Stimulated activated CD8-positive, alpha-beta memory T cell treated with anti-CD3 and anti-CD28 coated beads, Interleukin-7, amount 100 ng/mL, for 4 hours (primary cell): ENCODE results near the gene ADARB2.
"Not testable (repeated sequence)": the region's sequence is repeated elsewhere in the genome, so short reads cannot be mapped to it uniquely, and the experiment has no call there.

Source experiments
- DNase-seq, 2 donors: peaks; one replicate each; pipeline ENCODE4 v3.0.0-alpha.2; 2020; ENCODE audit warnings: low read depth in 2 of 2

Gene ADARB2

DNA sequence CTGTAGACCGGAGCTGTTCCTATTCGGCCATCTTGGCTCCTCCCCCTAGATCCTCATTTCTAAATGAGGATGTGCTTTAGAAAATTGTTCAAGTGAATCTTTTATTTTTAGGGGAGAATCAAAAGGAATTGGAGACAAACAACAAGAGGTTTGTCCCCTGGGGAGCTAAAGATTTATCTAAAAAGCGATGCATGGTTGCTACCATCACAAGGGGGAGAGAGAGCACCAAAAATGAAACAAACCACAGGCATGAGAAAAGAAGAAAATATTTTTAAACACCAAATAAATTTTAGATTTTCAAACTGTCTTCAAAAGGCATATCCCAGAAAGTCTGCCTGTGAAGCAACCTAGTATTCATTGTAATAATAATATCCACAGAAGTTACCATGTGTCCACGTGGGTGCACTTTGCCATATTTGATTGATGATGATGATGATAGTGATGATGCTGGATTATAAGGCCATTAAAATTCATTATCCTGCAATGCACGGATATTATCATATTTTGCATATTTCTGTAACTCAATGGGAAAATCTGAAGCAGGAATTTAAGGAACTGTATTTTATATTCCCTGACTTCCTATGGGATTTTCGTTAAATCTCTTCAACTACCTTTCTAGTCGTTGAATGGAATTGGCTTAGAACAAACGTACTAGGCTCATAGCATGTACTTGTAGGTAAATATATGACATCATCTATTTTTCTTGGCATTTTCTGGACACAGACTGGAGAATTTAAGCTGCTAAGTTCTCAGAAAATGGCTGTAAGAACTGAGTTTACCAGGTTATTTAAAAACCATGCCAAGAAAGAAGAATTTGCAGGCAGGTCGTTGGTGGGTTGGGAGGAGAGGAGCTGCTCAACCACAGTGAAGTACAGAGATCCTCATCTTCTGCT is 509.6 kb downstream of the ADARB2 start:
- DNase-seq: no peak

DNA sequence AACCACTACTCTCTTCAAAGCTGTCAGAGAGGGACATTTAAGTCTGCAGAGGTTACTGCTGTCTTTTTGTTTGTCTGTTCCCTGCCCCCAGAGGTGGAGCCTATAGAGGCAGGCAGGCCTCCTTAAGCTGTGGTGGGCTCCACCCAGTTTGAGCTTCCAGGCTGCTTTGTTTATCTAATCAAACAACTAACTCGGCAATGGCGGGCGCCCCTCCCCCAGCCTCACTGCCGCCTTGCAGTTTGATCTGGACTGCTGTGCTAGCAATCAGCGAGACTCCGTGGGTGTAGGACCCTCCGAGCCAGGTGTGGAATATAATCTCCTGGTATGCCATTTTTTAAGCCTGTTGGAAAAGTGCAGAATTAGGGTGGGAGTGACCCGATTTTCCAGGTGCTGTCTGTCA is 510.4 kb downstream of the ADARB2 start:
- not testable (repeated sequence) for DNase-seq

DNA sequence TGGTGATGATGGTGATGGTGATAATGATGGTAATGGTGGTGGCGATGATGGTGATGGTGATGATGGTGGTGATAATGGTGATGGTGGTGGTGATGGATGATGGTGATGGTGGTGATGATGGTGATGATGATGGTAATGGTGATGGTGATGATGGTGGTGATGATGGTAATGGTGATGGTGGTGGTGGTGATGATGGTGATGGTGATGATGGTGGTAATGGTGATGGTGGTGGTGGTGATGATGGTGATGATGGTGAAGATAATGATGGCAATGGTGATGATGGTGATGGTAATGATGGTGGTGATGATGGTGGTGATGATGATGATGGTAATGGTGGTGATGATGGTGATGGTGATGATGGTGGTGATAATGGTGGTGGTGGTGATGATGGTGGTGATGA is 517.5 kb downstream of the ADARB2 start:
- DNase-seq: not testable (repeated sequence)

DNA sequence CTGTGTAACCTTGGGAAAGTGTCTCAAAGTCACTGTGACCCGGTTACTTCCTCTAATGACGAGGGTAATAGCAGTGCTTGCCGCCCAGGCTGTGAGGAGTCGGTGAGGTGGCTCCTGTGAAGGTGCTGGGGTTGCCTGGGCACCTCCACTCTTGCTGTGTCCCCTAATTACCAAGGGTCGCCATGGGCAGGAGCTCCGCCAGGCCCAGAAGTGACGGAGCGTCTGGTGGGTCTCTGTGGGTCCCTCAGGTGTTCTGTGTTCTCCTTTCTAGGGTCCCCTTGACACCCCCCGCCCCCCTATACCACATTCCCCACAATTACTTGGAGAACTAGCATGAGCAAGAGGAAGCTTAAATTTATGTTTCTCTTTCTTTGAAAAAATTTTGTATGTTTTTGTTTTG is 519.7 kb downstream of the ADARB2 start:
- no peak for DNase-seq

DNA sequence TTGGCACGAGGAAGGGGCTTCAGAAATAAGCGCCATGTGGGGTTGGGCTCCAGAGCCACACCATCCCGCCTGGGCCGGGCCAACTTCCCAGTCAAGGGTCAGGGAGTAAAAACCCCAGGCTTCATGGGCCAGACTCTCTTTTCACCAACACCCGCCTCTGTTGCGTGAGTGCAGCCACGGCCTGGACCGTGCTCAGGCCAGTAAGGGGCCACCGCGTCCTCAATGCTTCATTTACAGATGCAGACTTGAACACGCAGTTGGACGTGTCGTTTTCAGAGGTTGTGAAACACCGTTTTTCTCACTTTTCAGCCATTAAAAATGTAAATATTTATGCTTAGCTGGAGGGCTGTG is 520.1 kb downstream of the ADARB2 start:
- no peak for DNase-seq

DNA sequence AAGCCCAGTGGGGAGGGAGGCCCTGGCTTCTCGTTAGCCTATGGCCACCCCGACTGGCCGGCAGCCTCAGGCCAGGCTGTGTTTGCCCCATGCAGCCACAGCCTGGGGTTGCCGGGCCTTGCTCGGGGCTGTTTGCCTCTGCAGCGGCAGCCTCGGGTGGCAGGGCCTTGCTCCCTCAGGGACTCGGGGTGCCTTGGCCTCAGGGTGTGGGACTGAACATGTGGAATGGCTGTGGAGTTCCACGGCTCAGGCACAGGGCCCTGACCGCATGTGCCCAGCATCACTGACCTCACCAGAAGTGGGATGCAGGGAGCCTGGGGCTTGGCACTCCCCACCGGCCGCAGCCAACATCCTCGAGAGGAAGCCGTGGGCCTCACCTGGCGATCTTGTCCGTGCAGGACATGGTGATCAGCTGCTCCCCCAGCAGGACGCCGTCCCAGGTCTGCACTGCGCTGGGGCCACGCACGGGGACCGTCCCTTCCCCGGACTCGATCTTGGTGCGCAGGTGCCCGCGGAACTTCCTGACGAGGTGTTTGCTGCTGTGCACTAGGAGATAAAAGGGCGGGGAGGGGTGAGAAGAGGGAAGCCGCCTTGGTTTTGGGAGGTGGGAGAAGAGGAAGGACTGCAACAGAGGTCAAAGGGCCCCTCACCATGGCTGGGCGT is 520.6 kb downstream of the ADARB2 start:
- DNase-seq: no peak

DNA sequence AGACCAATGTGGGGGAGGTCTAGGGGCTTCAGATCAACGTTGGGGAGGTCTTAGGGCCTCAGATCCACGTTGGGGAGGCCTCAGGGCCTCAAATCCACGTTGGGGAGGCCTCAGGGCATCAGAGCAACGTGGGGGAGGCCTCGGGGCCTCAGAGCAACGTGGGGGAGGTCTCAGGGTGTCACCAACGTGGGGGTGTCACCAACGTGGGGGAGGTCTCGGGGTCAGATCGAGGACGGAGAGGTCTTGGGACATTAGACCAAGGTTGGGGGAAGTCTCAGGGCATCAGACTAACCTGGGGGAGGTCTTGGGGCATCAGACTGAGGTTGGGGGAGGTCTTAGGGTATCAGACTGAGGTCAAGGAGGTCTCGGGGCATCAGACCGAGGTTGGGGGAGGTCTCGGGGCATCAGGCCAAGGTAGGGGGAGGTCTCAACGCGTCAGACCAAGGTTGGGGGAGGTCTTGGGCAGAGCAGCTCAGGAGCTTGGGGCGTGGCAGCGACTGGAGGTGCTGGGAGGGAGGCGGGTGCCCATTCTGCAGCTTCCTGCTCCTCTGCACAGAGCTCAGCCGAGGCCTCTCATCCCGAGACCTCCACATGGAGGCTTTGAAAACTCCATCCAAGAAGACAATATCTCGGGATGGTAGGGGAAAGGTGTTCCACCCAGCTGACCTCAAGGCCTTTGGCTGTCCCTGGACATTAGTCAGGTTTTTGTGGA is 521.3 kb downstream of the ADARB2 start:
- DNase-seq: no peak

DNA sequence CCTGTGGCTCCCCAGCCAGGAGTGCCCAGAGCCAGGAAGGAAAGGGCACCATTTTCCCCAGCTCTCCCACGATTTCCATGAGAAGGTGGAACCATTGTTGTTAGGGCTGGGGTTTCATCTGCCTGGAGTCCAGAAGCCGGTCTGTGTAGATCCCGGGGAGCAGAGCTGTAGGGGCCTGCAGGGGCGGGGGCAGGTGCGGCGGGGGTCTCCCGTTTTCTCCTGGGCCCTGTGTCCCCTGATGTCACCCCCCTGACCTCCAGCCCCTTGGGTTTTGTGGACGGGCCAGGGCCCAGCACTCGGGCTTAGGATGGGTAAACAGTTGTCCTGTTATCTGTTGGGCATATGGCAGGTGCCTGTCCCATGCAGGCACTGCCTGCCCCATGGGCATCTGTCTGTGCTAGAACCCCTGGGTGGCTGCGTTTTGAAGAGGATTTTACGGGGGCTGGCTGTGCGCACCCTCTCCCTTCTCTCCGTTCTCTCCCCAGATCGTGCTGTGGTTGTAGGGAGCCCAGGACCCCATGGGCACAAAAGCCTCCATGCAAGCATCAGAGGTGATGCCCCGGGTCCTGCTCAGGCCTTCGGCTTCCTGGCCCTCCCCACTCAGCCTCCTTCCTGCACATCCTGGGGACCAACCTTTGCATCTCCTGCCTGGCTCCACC is 522.3 kb downstream of the ADARB2 start:
- DNase-seq: no peak

DNA sequence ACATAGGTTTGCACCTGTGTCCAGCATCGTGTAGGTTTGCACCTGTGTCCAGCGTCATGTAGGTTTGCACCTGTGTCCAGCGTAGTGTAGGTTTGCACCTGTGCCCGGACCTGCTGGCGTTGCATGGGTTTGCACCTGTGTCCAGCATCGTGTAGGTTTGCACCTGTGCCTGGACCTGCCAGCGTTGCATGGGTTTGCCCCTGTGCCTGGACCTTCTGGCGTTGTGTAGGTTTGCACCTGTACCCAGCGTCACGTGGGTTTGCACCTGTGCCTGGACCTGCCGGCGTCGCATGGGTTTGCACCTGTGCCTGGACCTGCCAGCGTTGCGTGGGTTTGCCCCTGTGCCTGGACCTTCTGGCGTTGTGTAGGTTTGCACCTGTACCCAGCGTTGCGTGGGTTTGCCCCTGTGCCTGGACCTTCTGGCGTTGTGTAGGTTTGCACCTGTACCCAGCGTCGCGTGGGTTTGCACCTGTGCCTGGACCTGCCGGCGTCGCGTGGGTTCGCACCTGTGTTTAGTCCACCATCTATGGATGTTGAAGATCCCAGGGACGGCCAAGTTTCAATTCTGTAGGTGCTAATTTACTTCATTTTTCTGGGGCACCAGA is 523.2 kb downstream of the ADARB2 start:
- no peak for DNase-seq

DNA sequence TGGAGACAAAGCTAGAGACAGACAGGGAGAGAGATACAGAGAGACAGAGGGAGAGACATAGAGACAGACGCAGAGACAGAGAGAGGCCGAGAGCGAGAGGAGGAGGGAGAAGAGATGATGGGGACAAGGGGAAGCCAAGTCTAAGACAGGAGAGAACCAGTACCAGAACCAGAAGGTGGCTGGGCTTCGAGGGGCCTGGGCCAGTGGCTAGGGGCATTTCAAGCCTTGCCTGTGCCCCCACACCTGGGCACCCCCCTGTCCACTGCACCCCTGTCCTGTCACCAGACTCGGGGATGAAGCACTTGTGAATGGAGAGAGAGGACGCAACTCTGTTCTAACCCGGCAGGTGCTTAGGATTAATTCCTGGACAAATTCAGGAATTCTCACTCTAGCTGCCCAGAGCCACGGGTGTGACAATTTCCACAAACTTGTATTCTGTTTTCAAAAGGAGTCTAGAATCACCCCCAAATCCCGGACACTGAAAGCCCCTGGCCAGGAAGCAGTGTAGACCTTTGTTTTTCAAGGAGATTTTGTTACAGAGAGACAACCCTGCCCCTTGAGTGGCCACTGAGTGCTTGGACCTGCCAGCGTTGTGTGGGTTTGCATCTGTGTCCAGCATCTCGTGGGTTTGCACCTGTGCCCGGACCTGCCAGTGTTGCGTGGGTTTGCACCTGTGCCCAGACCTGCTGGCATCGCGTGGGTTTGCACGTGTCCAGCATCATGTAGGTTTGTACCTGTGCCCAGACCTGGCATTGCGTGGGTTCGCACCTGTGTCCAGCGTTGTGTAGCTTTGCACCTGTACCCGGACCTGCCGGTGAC is 523.9 kb downstream of the ADARB2 start:
- no peak for DNase-seq

DNA sequence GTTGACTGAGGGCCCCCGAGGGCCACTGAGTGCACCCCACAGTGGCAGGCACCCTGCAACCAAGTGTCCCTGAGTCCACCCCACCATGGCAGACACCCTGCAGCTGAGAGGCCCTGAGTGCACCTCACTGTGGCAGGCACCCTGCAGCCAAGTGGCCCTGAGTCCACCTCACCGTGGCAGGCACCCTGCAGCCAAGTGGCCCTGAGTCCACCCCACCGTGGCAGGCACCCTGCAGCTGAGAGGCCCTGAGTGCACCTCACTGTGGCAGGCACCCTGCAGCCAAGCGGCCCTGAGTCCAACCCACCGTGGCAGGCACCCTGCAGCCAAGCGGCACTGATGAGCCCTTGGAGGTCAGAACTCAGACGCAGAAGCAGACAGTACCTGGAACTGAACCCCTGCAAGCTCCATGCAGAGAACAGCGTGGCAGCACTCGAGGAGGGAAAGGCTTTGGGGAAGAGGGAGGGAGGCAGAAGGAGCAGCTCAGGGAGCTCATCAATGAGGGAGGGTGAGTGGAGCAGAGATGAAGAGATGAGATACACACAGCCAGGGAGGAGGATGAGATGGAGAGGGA is 524.7 kb downstream of the ADARB2 start:
- no peak for DNase-seq

DNA sequence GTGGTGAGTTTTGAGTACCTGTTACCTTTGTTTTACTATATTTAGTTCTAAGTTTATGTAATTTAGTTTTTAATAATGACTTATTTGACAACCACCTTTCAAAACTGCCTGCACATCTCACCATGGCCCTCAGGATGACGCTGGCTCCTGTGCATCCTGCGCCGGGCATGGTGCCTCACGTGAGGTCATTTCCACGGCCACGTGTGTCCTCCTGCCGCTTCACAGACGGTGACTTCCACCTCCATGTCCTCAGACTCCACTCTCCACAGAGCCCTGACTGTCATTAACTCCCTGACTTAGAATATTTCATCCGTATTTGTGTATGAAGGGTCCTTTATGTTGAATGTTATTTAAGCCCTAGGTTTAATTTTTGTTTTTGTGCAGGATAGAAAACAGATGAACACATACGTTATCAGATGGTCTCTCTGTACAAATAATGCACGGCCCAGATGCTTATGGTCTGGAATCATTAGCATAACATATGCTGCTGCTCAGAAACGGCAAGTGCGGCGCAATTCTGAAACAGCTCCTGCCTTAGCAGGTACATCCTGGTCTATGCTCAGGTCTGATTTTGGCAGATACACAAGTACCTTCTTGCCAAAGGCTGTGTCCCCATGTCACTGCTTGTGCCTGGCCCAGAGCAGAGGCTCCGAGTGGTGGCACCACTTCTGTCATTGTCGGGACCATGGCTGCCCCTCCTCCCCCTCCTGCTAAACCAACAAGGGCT is 525.3 kb downstream of the ADARB2 start:
- no peak for DNase-seq

DNA sequence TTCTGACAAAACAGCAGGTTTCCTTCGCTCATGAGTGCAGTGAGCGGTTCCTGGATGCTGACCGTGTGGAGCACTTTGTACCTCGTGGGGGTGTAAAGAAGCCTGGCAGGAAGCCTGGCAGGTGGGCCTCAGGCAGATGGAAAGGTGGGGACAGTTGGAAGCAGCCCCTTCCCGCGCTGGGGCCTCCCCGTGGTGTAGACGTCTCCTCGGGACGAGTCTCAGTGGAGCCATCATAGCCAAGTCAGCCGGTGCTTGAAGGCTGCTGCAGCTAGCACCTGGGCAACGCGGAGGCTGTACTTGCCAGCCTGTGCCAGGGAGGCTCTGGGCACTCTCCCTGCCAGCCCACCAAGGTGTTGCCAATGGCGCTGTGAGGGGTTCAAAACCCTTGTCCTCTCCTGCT is 526.7 kb downstream of the ADARB2 start:
- no peak for DNase-seq

DNA sequence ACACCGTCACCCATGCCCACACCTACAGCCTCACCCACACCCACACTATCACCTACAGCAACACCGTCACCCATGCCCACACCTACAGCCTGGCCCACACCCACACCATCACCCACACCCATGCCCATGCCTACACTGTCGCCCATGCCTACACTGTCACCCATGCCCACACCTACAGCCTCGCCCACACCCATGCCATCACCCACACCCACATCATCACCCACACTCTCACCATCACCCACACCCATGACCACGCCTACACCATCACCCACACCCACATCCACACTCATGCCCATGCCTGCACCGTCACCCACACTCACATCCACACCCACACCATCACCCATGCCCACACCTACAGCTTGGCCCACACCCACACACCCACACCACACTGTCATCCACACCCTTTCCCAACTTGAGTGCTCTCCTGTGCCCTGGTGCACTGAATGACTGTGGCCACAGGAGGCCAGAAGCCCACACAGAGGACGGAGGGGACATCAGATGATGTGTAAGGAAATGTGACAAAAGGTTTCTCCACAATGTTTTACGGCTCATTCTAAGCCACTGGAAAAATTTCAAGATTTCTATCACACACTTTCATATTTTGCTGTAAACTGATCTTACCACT is 527.9 kb downstream of the ADARB2 start:
- DNase-seq: no peak

DNA sequence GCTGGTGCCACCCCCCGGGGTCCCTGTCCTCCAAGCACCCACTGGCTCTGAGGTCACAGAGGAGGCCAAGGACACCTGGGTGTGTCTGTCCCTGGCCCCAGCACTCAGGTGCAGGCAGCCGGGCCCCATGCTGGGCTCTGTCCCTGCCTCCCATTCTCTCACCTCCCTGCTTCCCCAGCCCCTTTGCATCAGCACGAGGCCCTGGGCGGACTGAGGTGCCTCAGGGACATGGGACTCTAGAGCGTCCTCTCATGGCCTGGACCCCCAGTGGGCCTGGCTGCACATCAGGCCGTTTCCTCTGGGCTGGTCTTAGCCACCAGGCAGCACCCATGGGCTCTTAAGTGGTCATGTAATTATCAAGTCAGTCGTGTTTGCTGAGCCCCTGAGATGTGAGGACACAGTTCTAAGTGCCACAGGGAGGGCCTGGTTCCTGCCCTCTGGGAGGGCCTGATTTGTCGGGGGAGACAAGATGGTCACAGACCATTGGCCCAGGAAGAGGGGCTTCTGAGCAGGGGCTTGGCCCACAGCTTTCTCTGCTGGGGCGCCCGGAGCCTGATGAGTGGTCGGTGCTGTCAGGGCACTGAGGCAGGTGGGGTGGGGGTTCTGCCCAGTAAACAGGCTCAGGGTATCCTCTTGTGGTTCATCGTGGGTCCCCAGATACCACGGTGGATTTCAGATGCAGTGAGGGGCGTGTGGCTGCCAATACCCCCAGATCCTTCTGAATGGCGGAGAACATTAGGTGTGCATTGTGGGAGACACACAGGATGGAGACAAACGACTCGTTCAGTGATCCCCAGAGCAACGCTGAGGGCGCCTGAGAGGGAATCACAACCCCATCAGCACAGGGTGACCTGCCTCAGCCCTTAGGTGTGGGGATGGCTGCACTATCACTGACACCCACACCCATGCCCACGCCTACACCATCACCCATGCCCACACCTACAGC is 528.7 kb downstream of the ADARB2 start:
- DNase-seq: no peak

DNA sequence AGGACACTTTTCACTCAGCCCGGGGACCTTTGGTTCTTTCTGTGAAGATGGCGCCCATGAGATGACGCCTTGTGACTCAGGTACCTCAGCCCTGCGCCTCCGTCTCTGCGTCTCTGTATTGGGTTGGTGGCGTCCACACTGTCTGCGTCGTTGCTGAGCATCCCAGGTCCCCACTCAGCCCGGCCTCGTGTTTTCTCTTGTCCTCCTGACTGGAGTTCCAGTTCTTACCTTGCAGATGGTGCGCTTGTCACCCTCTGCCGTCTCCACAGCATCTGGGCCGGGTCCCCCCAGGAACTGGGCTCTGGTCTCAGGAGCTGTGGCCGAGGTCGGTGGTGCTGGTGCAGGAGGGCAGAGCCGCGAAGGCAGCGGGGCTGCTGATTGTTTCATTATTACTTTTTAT is 530.7 kb downstream of the ADARB2 start:
- DNase-seq: no peak

DNA sequence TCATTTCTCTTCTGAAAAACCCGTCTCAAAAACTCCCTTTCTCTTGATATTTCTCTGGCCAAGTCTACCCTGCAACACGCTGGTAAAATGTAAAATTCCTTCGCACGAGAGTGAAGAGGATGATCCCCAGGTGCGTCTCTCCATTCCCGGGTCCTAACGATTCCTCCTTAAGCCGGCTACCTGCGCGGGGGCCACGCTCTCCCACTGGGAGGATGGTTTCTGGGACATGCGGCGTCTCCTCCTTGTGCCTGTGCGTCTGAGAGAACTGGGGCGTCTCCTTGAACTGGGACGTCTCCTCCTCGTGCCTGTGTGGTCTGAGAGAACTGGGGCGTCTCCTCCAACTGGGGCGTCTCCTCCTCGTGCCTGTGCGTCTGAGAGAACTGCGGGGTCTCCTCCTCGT is 531.2 kb downstream of the ADARB2 start:
- DNase-seq: no peak

DNA sequence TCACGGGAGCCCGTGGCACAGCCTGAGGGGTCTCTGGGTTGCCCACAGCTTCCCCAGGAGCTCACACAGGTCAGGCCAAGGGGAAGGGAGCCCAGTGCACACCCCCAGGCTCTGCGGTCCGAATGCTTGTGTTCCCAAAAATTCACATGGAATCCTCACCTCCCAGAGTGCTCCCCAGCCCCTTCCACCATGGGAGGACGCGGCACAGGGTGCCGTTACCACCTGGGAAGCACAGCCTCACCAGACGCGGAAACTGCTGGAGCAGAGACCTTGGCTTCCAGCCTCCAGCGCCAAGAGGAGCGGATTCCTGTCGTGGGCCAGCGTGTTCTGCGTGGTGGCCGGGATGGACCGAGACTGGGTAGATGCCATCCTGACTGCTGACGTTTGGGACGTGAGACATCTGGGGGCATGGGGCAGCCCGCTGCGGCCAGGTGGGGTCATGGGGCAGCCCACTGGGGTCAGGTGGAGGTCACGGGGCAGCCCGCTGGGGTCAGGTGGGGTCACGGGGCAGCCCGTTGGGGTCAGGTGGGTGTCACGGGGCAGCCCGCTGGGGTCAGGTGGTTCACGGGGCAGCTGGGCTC is 531.8 kb downstream of the ADARB2 start:
- DNase-seq: no peak
